ENCODE data around the gene IQSEC3.

IQSEC3 gene

DNA sequence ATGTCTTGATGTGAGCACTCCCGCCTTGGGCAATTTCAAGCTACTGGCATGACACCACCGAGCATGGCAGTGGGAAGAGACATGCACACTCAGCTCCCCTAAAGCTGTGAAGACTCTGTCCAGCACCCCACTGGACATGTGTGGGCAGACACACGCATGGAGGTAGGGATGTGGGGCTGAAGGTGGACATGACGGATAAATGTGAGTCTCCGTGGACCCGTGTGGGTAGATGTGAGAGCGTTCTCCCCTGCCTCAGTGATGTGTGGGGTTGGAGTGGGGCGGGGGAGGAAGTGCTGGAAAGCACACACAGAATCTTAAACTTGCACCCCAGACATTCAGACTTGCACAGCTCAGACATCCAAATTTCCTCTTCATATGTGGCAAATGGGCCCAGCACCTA is 134.8 kb downstream of the IQSEC3 start:
- TF ChIP-seq, protein P1, sequence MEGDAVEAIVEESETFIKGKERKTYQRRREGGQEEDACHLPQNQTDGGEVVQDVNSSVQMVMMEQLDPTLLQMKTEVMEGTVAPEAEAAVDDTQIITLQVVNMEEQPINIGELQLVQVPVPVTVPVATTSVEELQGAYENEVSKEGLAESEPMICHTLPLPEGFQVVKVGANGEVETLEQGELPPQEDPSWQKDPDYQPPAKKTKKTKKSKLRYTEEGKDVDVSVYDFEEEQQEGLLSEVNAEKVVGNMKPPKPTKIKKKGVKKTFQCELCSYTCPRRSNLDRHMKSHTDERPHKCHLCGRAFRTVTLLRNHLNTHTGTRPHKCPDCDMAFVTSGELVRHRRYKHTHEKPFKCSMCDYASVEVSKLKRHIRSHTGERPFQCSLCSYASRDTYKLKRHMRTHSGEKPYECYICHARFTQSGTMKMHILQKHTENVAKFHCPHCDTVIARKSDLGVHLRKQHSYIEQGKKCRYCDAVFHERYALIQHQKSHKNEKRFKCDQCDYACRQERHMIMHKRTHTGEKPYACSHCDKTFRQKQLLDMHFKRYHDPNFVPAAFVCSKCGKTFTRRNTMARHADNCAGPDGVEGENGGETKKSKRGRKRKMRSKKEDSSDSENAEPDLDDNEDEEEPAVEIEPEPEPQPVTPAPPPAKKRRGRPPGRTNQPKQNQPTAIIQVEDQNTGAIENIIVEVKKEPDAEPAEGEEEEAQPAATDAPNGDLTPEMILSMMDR (conservative IDR thresholded peaks at IDR 0.05; ENCODE audit: low read depth, low read length): no peak
- no peaks in the 10 kb centered on the region for H3K36me3 ChIP-seq (ENCODE audit: insufficient read depth)
- H4K20me1 ChIP-seq (ENCODE audit: insufficient read depth): no peaks in the 10 kb centered on the region
- H3K4me1 ChIP-seq (ENCODE audit: low read depth, poor library complexity, severe bottlenecking): no peaks in the 10 kb centered on the region
- H3K27ac ChIP-seq: no peak overlapping the region
- H3K4me2 ChIP-seq: no peak overlapping the region
- H3K4me3 ChIP-seq (IDR thresholded peaks at IDR 0.05; ENCODE audit: insufficient read depth, low read depth, low read length): no peak overlapping the region
- no peaks in the 10 kb centered on the region for H3K79me2 ChIP-seq (ENCODE audit: insufficient read depth, low read depth)
- no peak overlapping the region for H2AFZ ChIP-seq (ENCODE audit: low read depth)
- H3K27me3 ChIP-seq (ENCODE audit: insufficient read depth, low read depth): peaks cover 7% of the 10 kb centered on the region; the same call in 1 of the 2 replicates
- H3K9ac ChIP-seq: no peak overlapping the region

DNA sequence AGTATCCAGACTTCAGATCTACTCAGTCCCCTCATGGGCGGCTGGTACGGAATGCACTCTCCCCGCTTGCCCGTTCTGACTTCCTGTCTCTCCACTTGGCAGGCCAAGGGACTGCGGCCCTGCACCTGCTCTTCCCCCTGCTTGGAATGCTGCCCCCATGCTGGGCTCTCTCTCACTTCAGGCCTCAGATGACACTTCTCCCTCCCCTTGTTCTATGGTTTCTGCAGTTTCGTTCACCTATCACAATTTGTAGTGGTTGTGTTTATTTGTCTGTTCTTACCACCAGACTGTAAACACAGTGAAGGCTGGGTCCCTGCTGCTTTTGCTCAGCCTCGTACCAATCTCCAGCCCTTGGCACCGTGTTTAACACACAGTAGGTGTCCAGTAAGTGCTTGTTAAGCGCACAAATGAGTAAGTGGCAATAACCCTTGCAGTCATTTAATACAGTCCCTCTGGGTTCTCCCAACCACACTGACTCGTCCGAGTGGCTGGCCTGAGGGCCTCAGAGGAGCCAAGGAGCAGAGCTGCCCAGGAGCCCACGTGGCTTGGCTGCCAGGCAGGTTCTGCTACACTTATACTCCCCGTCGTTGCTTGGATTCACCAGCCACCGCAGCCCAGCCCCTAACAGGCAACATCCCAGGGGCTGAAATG is 135.6 kb downstream of the IQSEC3 start:
- H3K36me3 ChIP-seq (ENCODE audit: insufficient read depth): no peaks in the 10 kb centered on the region
- H3K4me2 ChIP-seq: no peak overlapping the region
- TF ChIP-seq, protein P1 (conservative IDR thresholded peaks at IDR 0.05; ENCODE audit: low read depth, low read length): no peak
- H3K9ac ChIP-seq: no peak overlapping the region
- no peaks in the 10 kb centered on the region for H3K79me2 ChIP-seq (ENCODE audit: insufficient read depth, low read depth)
- no peak overlapping the region for H2AFZ ChIP-seq (ENCODE audit: low read depth)
- no peak overlapping the region for H3K4me3 ChIP-seq (IDR thresholded peaks at IDR 0.05; ENCODE audit: insufficient read depth, low read depth, low read length)
- no peaks in the 10 kb centered on the region for H3K4me1 ChIP-seq (ENCODE audit: low read depth, poor library complexity, severe bottlenecking)
- peaks cover 7% of the 10 kb centered on the region; the same call in 1 of the 2 replicates for H3K27me3 ChIP-seq (ENCODE audit: insufficient read depth, low read depth)
- no peak overlapping the region for H3K27ac ChIP-seq
- H4K20me1 ChIP-seq (ENCODE audit: insufficient read depth): no peaks in the 10 kb centered on the region

DNA sequence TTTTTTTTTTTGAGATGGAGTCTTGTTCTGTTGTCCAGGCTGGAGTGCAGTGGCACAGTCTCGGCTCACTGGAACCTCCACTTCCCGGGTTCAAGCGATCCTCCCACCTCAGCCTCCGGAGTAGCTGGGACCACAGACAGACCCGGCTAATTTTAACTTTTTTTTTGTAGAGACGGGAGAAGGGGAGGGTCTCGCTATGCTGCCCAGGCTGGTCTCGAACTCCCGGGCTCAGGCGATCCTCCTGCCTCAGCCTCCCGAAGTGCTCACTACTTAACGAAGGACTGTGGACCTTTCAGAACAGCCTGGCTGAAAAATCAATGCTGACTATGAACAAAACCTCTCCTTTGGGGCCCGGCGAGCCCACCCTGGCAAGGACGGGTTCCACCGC is 136.5 kb downstream of the IQSEC3 start:
- Histone ChIP-seq H2AFZ (ENCODE audit: low read depth) (no peak overlapping the region), H3K9ac (no peak overlapping the region), H3K4me3 (IDR thresholded peaks at IDR 0.05; ENCODE audit: insufficient read depth, low read depth, low read length) (no peak overlapping the region), H3K36me3 (ENCODE audit: insufficient read depth) (no peaks in the 10 kb centered on the region), H3K4me1 (ENCODE audit: low read depth, poor library complexity, severe bottlenecking) (no peaks in the 10 kb centered on the region), H3K79me2 (ENCODE audit: insufficient read depth, low read depth) (no peaks in the 10 kb centered on the region), H3K27ac (no peak overlapping the region), H4K20me1 (ENCODE audit: insufficient read depth) (no peaks in the 10 kb centered on the region), H3K27me3 (ENCODE audit: insufficient read depth, low read depth) (peaks cover 7% of the 10 kb centered on the region; the same call in 1 of the 2 replicates), H3K4me2 (no peak overlapping the region)
- TF ChIP-seq, protein P1 (conservative IDR thresholded peaks at IDR 0.05; ENCODE audit: low read depth, low read length): no peak

DNA sequence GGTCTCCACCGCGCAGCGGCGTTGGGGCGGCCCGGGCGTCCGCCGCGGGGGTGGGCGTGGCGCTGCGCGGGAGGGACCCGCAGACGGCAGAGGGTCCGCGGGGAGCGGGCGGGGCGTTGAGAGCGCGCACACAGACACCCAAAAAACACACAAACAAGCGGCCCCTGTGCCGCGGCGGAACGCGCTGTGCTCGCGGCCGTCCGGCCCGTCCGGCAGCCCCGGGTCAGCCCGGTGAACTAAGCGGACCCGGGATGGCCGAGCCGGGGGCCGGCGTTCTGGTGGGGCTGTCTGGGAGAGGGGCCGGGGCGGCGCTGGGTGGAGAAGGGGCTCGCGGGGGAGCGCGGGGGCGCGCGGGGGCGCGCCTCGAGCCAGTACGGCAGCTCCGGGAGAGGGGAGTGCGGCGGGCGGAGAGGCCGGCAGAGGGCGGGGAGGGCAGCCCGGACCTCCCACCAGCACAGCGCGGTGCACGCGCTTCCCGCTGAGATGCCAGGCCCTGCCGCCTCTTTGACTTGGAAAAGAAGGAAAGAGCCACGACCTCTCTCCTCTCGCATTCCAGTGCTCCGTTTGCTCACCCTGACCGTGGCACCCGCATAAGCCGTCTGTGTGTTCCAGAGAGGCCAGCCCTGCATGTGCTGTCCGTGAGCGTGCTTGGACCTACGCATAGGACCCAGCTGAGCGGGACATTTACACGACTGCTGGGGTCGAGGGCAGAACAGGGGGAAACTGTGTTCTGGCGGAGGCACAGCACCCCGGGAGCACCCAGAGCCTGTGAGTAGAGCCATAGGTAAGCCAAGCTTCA is 137.1 kb downstream of the IQSEC3 start:
- Histone ChIP-seq H3K27me3 (ENCODE audit: insufficient read depth, low read depth) (peaks cover 5% of the 10 kb centered on the region; the same call in 1 of the 2 replicates), H3K4me2 (no peak overlapping the region)
- TF ChIP-seq, protein P1 (conservative IDR thresholded peaks at IDR 0.05; ENCODE audit: low read depth, low read length): no peak

More for the DNA sequence above, 137.1 kb downstream of the IQSEC3 start:
- H3K27ac ChIP-seq: no peak overlapping the region
- H3K36me3 ChIP-seq (ENCODE audit: insufficient read depth): no peaks in the 10 kb centered on the region
- H3K4me3 ChIP-seq (IDR thresholded peaks at IDR 0.05; ENCODE audit: insufficient read depth, low read depth, low read length): no peak overlapping the region
- no peak overlapping the region for H2AFZ ChIP-seq (ENCODE audit: low read depth)
- no peaks in the 10 kb centered on the region for H3K4me1 ChIP-seq (ENCODE audit: low read depth, poor library complexity, severe bottlenecking)
- no peak overlapping the region for H3K9ac ChIP-seq
- no peaks in the 10 kb centered on the region for H3K79me2 ChIP-seq (ENCODE audit: insufficient read depth, low read depth)
- H4K20me1 ChIP-seq (ENCODE audit: insufficient read depth): no peaks in the 10 kb centered on the region
